Measurements from ENCODE around the gene PFN2. TPM values are rescaled to one million over a fixed set of nuclear protein-coding genes. Genes with fewer than 3 reads are reported as not detected.

Gene PFN2
- total RNA-seq, 1 experiment from 2014 or later, result 45.9 TPM

DNA sequence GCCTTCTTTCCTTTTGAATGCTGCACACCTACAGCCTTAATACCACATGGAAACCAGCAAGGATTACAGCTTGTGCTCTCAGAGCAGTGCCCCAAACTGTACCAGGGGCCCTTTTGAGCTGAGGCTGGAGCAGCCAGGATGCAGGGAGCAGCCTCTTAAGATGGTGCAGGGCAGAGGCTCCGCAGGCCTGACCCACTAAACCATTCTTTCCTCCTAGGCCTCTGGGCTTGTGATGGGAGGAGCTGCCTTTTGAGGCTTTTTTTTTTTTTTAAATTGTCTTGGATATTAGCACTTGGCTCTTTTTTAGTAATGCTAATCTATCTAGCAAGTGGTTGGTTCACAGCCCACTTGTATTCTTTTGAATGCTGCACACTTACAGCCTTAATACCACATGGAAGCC is 37.7 kb downstream of the PFN2 start:
- H3K9me3 Mint-ChIP-seq (ENCODE audit: unreplicated experiment), result peaks cover 10% of the 10 kb centered on the region
- Histone ChIP-seq H3K4me1 (no peaks in the 10 kb centered on the region), H3K9me3 (no peaks in the 10 kb centered on the region), H3K36me3 (ENCODE audit: control insufficient read depth, insufficient read depth, low read length) (no peaks in the 10 kb centered on the region), H3K27me3 (replicated peaks; ENCODE audit: control insufficient read depth, insufficient read depth, low read length) (no peaks in the 10 kb centered on the region), H3K4me3 (ENCODE audit: low read depth, low read length) (no peak overlapping the region)
- peaks cover 6% of the 10 kb centered on the region for H3K36me3 Mint-ChIP-seq (ENCODE audit: insufficient read depth, unreplicated experiment)
- ChIA-PET CTCF (no interaction called here), POLR2A (no interaction called here)
- intact Hi-C loops (cut with micrococcal nuclease; ENCODE audit: unreplicated experiment), result no loop called here
- no peak for DNase-seq
- no TSS peak for BruUV-seq (replicated peaks)
- no peak overlapping the region for H3K27ac Mint-ChIP-seq (ENCODE audit: unreplicated experiment)
- H3K27me3 Mint-ChIP-seq (ENCODE audit: insufficient read depth, unreplicated experiment), result no peaks in the 10 kb centered on the region
- TF ChIP-seq, protein P1, sequence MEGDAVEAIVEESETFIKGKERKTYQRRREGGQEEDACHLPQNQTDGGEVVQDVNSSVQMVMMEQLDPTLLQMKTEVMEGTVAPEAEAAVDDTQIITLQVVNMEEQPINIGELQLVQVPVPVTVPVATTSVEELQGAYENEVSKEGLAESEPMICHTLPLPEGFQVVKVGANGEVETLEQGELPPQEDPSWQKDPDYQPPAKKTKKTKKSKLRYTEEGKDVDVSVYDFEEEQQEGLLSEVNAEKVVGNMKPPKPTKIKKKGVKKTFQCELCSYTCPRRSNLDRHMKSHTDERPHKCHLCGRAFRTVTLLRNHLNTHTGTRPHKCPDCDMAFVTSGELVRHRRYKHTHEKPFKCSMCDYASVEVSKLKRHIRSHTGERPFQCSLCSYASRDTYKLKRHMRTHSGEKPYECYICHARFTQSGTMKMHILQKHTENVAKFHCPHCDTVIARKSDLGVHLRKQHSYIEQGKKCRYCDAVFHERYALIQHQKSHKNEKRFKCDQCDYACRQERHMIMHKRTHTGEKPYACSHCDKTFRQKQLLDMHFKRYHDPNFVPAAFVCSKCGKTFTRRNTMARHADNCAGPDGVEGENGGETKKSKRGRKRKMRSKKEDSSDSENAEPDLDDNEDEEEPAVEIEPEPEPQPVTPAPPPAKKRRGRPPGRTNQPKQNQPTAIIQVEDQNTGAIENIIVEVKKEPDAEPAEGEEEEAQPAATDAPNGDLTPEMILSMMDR (IDR thresholded peaks at IDR 0.05; ENCODE audit: insufficient read depth in 1 of 2, low read depth in 1 of 2, low read length in 1 of 2, severe bottlenecking in 1 of 2, unreplicated experiment in 1 of 2), result no peak
- peaks cover 16% of the 10 kb centered on the region for H3K4me1 Mint-ChIP-seq (ENCODE audit: low read depth, unreplicated experiment)
- H3K4me3 Mint-ChIP-seq (ENCODE audit: unreplicated experiment), result no peak overlapping the region

DNA sequence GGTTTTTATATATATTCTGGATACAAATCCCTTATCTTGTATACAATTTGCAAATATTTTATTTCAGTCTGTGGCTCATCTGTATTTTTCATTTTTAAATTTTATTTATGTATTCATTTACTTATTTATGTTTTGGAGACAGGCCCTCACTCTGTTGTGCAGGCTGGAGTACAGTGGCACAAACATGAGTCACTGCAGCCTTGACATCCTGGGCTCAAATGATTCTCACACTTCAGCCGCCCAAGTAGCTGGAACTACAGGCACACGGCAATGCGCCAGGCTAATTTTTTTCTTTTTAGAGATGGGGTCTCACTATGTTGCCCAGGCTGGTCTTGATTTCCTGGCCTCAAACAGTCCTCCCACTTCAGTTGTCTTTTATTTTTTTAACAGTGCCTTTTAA is 50.6 kb downstream of the PFN2 start:
- intact Hi-C loops (cut with micrococcal nuclease; ENCODE audit: unreplicated experiment), result no loop called here
- H3K9me3 Mint-ChIP-seq (ENCODE audit: unreplicated experiment), result no peaks in the 10 kb centered on the region
- BruUV-seq (replicated peaks), result no TSS peak
- Histone ChIP-seq H3K27me3 (replicated peaks; ENCODE audit: control insufficient read depth, insufficient read depth, low read length) (no peaks in the 10 kb centered on the region), H3K4me1 (no peaks in the 10 kb centered on the region), H3K36me3 (ENCODE audit: control insufficient read depth, insufficient read depth, low read length) (no peaks in the 10 kb centered on the region), H3K4me3 (ENCODE audit: low read depth, low read length) (no peak overlapping the region), H3K9me3 (no peaks in the 10 kb centered on the region)
- no peak overlapping the region for H3K27ac Mint-ChIP-seq (ENCODE audit: unreplicated experiment)
- no peak overlapping the region for H3K4me3 Mint-ChIP-seq (ENCODE audit: unreplicated experiment)
- TF ChIP-seq, protein P1 (IDR thresholded peaks at IDR 0.05; ENCODE audit: insufficient read depth in 1 of 2, low read depth in 1 of 2, low read length in 1 of 2, severe bottlenecking in 1 of 2, unreplicated experiment in 1 of 2), result no peak
- no peak for DNase-seq
- no peaks in the 10 kb centered on the region for H3K27me3 Mint-ChIP-seq (ENCODE audit: insufficient read depth, unreplicated experiment)
- H3K4me1 Mint-ChIP-seq (ENCODE audit: low read depth, unreplicated experiment), result no peaks in the 10 kb centered on the region
- ChIA-PET POLR2A (no interaction called here), CTCF (no interaction called here)
- H3K36me3 Mint-ChIP-seq (ENCODE audit: insufficient read depth, unreplicated experiment), result peaks cover 8% of the 10 kb centered on the region

DNA sequence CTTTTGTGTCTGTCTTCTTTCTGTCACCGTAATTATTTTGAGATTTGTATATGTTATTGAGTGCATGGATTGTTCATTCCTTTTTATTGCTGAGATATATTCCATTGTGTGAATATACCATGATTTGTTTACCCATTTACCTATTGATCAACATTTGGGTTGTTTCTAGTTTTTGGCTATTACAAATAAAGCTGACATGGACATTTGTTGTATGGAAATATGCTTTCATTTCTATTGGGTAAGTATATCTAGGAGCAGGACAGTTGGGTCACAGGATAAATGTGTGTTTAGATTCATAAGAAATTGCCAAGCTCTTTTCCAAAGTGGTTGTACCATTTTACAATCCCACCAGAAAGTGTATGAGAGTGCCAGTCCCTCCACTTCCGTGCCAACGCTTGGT is 51.2 kb downstream of the PFN2 start:
- intact Hi-C loops (cut with micrococcal nuclease; ENCODE audit: unreplicated experiment), result no loop called here
- H3K36me3 Mint-ChIP-seq (ENCODE audit: insufficient read depth, unreplicated experiment), result peaks cover 8% of the 10 kb centered on the region
- H3K27me3 Mint-ChIP-seq (ENCODE audit: insufficient read depth, unreplicated experiment), result no peaks in the 10 kb centered on the region
- Histone ChIP-seq H3K27me3 (replicated peaks; ENCODE audit: control insufficient read depth, insufficient read depth, low read length) (no peaks in the 10 kb centered on the region), H3K4me3 (ENCODE audit: low read depth, low read length) (no peak overlapping the region), H3K9me3 (no peaks in the 10 kb centered on the region), H3K4me1 (no peaks in the 10 kb centered on the region), H3K36me3 (ENCODE audit: control insufficient read depth, insufficient read depth, low read length) (no peaks in the 10 kb centered on the region)
- no peak overlapping the region for H3K27ac Mint-ChIP-seq (ENCODE audit: unreplicated experiment)
- no peaks in the 10 kb centered on the region for H3K9me3 Mint-ChIP-seq (ENCODE audit: unreplicated experiment)
- ChIA-PET POLR2A (no interaction called here), CTCF (no interaction called here)
- TF ChIP-seq, protein P1 (IDR thresholded peaks at IDR 0.05; ENCODE audit: insufficient read depth in 1 of 2, low read depth in 1 of 2, low read length in 1 of 2, severe bottlenecking in 1 of 2, unreplicated experiment in 1 of 2), result no peak
- no peak overlapping the region for H3K4me3 Mint-ChIP-seq (ENCODE audit: unreplicated experiment)
- no TSS peak for BruUV-seq (replicated peaks)
- no peak for DNase-seq
- no peaks in the 10 kb centered on the region for H3K4me1 Mint-ChIP-seq (ENCODE audit: low read depth, unreplicated experiment)

All from Caco-2 (cell line).